GM12878 (cell line): ENCODE results near the gene RIC1.

Source experiments
- CTCF ChIP-seq, 3 experiments: IDR thresholded peaks in 2 of 3; conservative IDR thresholded peaks in 1 of 3; 2 replicates each; pipeline ENCODE4 v1.5.1; 2011; ENCODE audit warnings: low read depth in 3 of 3, low read length in 3 of 3, mild to moderate bottlenecking in 3 of 3, control low read depth in 2 of 3, moderate library complexity in 2 of 3, inconsistent platforms in 1 of 3, mixed read lengths in 1 of 3; ENCODE audit not compliant: control insufficient read depth in 2 of 3, insufficient read depth in 1 of 3; ENCODE audit errors: extremely low read depth in 1 of 3
- EP300 ChIP-seq, 2 experiments: fragments of 150-350 bp in 1 of 2; IDR thresholded peaks; 2 replicates each; pipeline ENCODE4 v1.6.1; 2011 to 2012; ENCODE audit warnings: low read depth in 2 of 2, low read length in 2 of 2, borderline replicate concordance in 1 of 2, improper control_type of control experiment in 1 of 2, inconsistent platforms in 1 of 2; ENCODE audit not compliant: control insufficient read depth in 1 of 2
- IKZF2 ChIP-seq, 2 experiments: fragments of 450-650 bp; IDR thresholded peaks; 2 replicates each; pipeline ENCODE4 v1.6.1; 2017; ENCODE audit warnings: mild to moderate bottlenecking in 2 of 2, moderate library complexity in 2 of 2
- NKRF ChIP-seq: fragments of 450-650 bp; conservative IDR thresholded peaks from 2 replicates; pipeline ENCODE4 v1.6.1; 2017; ENCODE audit warnings: mild to moderate bottlenecking, moderate library complexity

- TF ChIP-seq EP300 (IDR thresholded peaks at IDR 0.05; ENCODE audit: borderline replicate concordance in 1 of 2, control insufficient read depth in 1 of 2, low read depth in 2 of 2, low read length in 2 of 2) (no peak), NKRF (no peak), IKZF2 (IDR thresholded peaks at IDR 0.05) (no peak), CTCF (IDR thresholded peaks at IDR 0.05 in 2 of 3, conservative IDR thresholded peaks at IDR 0.05 in 1 of 3; ENCODE audit: control insufficient read depth in 2 of 3, extremely low read depth in 1 of 3, insufficient read depth in 1 of 3, low read depth in 3 of 3, low read length in 3 of 3) (no peak)
Observed at GRCh38 chr9:5749306-5749705, 120.4 kb downstream of the RIC1 start.
